ENCODE measurements around the gene PKN3. TPM values are rescaled to one million over a fixed set of nuclear protein-coding genes. Genes with fewer than 3 reads are reported as not detected.
"Not testable (repeated sequence)": the region's sequence is repeated elsewhere in the genome, so short reads cannot be mapped to it uniquely, and the experiment has no call there.

Gene PKN3
- total and polyA plus RNA-seq, 9 of the 15 experiments (the other 6 are each of a cell fraction or from before 2014, with no cell fraction given), result 0.82 to 49.2 (median 19.7) TPM

GRCh38 chr9:128696923-128697707 is 5.2 kb upstream of the PKN3 start (continued):
- TF ChIP-seq ZFP91 (CRISPR knock-in tag; IDR thresholded peaks at IDR 0.05) (0 out of 2 replicates have a peak, but pooled peaks have one; percentile 25), SUPT5H (IDR thresholded peaks at IDR 0.05) (peak; percentile 79), SMAD1 (IDR thresholded peaks at IDR 0.05; ENCODE audit: low read depth, low read length, partially characterized antibody) (peak; percentile 50), ZNF77 (CRISPR knock-in tag; IDR thresholded peaks at IDR 0.05) (0 out of 2 replicates have a peak, but pooled peaks have one; percentile 20), CREB1 (IDR thresholded peaks at IDR 0.05) (no peak), CREB1 (CRISPR knock-in tag; IDR thresholded peaks at IDR 0.05) (0 out of 2 replicates have a peak, but pooled peaks have one; percentile 35)

GRCh38 chr9:128699096-128699795 is 3.1 kb upstream of the PKN3 start:
- POLR2A ChIA-PET, result interaction anchor here (0.6 to 3.7 kb wide), 6 partner anchors 15 to 525 kb away, joined by 3 to 65 read pairs (median 6); no protein-coding TSS in a partner anchor
- not testable (repeated sequence) for H3K9me3 ChIP-seq (replicated peaks; ENCODE audit: control insufficient read depth, insufficient read depth, low read depth, low read length); FAIRE-seq; ATAC-seq; H4K20me1 ChIP-seq (replicated peaks; ENCODE audit: control insufficient read depth, insufficient read depth, low read length); H2AFZ ChIP-seq (ENCODE audit: low read depth, low read length); H3K4me3 ChIP-seq; H3K27ac ChIP-seq (ENCODE audit: extremely low read depth, low read depth, low read length); BruUV-seq (replicated peaks); H3K27me3 ChIP-seq (ENCODE audit: control insufficient read depth in 2 of 2, insufficient read depth in 2 of 2, low read length in 2 of 2); DNase-seq (ENCODE audit: extremely low read depth in 1 of 4, low spot score in 3 of 4); H3K9ac ChIP-seq (ENCODE audit: insufficient read depth in 1 of 2, low read depth in 2 of 2, low read length in 2 of 2); H3K9me1 ChIP-seq (ENCODE audit: control insufficient read depth, insufficient read depth, low read length); H3K4me2 ChIP-seq (ENCODE audit: insufficient read depth, low read length)
- Histone ChIP-seq H3K79me2 (ENCODE audit: control insufficient read depth, insufficient read depth, low read length) (peaks cover 21% of the 10 kb centered on the region), H3K36me3 (ENCODE audit: control insufficient read depth, insufficient read depth, low read length) (peaks cover 39% of the 10 kb centered on the region), H3K4me1 (replicated peaks in 1 of 2; ENCODE audit: control insufficient read depth in 2 of 2, insufficient read depth in 2 of 2, low read length in 2 of 2) (peaks cover 9 to 24% of the 10 kb centered on the region in 2 experiments)
- in situ Hi-C loops (cut with MboI) (loop anchor here (5.0 to 10.0 kb wide), 4 partner anchors 357 to 1086 kb away; partner anchors contain the start of gene SLC27A4), intact Hi-C loops (cut with micrococcal nuclease) (loop anchor here (10.0 kb wide), 1 partner anchor 976 kb away; no protein-coding TSS in a partner anchor)
- CTCF ChIA-PET (ENCODE audit: low intra/inter-chr PET ratio), result interaction anchor here (0.6 kb wide), 2 partner anchors 291 to 508 kb away, joined by 3 to 6 read pairs; partner anchors contain the start of gene CIZ1
- WGBS (ENCODE audit: insufficient coverage, low coverage, missing lambda C conversion rate), result 93% methylated on average over 28 of the region's 30 CpGs
- TF ChIP-seq ZBTB33 (CRISPR knock-in tag; IDR thresholded peaks at IDR 0.05), result peak; percentile 54; the same call in 1 of the 2 replicates

All from K562 (cell line).